Ishikawa (cell line): ENCODE results near the gene MT1E.

Source experiments
- CEBPB ChIP-seq: IDR thresholded peaks from 2 replicates; pipeline ENCODE4 v1.6.1; 2012
- CREB1 ChIP-seq: IDR thresholded peaks from 2 replicates; pipeline ENCODE4 v1.6.1; 2012; ENCODE audit warnings: low read depth
- EGR1 ChIP-seq: IDR thresholded peaks from 2 replicates; pipeline ENCODE4 v1.6.1; 2012
- EP300 ChIP-seq: IDR thresholded peaks from 2 replicates; pipeline ENCODE4 v1.6.1; 2012; ENCODE audit warnings: borderline replicate concordance
- FOXM1 ChIP-seq: IDR thresholded peaks from 2 replicates; pipeline ENCODE4 v1.6.1; 2012; ENCODE audit warnings: low read depth, borderline replicate concordance
- MAX ChIP-seq: IDR thresholded peaks from 2 replicates; pipeline ENCODE4 v1.6.1; 2012
- NFIC ChIP-seq: IDR thresholded peaks from 2 replicates; pipeline ENCODE4 v1.6.1; 2012
- RAD21 ChIP-seq: IDR thresholded peaks from 2 replicates; pipeline ENCODE4 v1.6.1; 2012; ENCODE audit warnings: low read depth
- REST ChIP-seq: IDR thresholded peaks from 2 replicates; pipeline ENCODE4 v1.6.1; 2012; ENCODE audit warnings: low read depth, mild to moderate bottlenecking
- TAF1 ChIP-seq: IDR thresholded peaks from 2 replicates; pipeline ENCODE4 v1.6.1; 2012; ENCODE audit warnings: low read depth, mild to moderate bottlenecking
- YY1 ChIP-seq: IDR thresholded peaks from 2 replicates; pipeline ENCODE4 v1.6.1; 2012; ENCODE audit warnings: low read depth
- ZBTB7A ChIP-seq: IDR thresholded peaks from 2 replicates; pipeline ENCODE4 v1.6.1; 2012; ENCODE audit warnings: low read depth

GRCh38 chr16:56607109-56607618, 18.4 kb upstream of the MT1E start:
- TF ChIP-seq EP300 (no peak), CREB1 (no peak), NFIC (no peak), YY1 (no peak), MAX (no peak), TAF1 (no peak), RAD21 (no peak), EGR1 (no peak), FOXM1 (no peak), ZBTB7A (no peak), REST (no peak), CEBPB (no peak)
